Measurements from ENCODE around the gene ELF1.
"Not testable (repeated sequence)": the region's sequence is repeated elsewhere in the genome, so short reads cannot be mapped to it uniquely, and the experiment has no call there.

Gene ELF1

GRCh38 chr13:40928980-40929379 lies 90.1 kb downstream of the ELF1 start:
- Histone ChIP-seq H3K36me3 (ENCODE audit: control insufficient read depth, insufficient read depth, low read length) (no peaks in the 10 kb centered on the region), H3K27me3 (ENCODE audit: control insufficient read depth, insufficient read depth, low read length) (no peaks in the 10 kb centered on the region), H3K4me1 (peaks cover 6% of the 10 kb centered on the region), H3K9ac (no peak overlapping the region), H3K4me3 (ENCODE audit: low read depth, low read length) (no peak overlapping the region), H2AFZ (no peak overlapping the region), H3K27ac (no peak overlapping the region), H3K9me3 (ENCODE audit: control insufficient read depth, low read length) (no peaks in the 10 kb centered on the region), H3K4me2 (ENCODE audit: low read length) (no peak overlapping the region), H3K79me2 (no peaks in the 10 kb centered on the region)
- TF ChIP-seq CTCF (IDR thresholded peaks at IDR 0.05), result no peak

- Histone ChIP-seq H2AFZ (no peak overlapping the region), H3K27ac (no peak overlapping the region), H3K4me3 (ENCODE audit: low read depth, low read length) (no peak overlapping the region), H3K9me3 (ENCODE audit: control insufficient read depth, low read length) (no peaks in the 10 kb centered on the region), H3K27me3 (ENCODE audit: control insufficient read depth, insufficient read depth, low read length) (no peaks in the 10 kb centered on the region), H3K9ac (no peak overlapping the region), H3K4me1 (peaks cover 2% of the 10 kb centered on the region), H3K79me2 (no peaks in the 10 kb centered on the region), H3K36me3 (ENCODE audit: control insufficient read depth, insufficient read depth, low read length) (no peaks in the 10 kb centered on the region), H3K4me2 (ENCODE audit: low read length) (no peak overlapping the region)
- no peak for TF ChIP-seq CTCF (IDR thresholded peaks at IDR 0.05)
These were observed 91.2 kb downstream of the ELF1 start for GRCh38 chr13:40927929-40928328.

- Histone ChIP-seq H3K27me3 (ENCODE audit: control insufficient read depth, insufficient read depth, low read length) (no peaks in the 10 kb centered on the region), H3K4me2 (ENCODE audit: low read length) (no peak overlapping the region), H2AFZ (no peak overlapping the region), H3K9ac (no peak overlapping the region), H3K27ac (no peak overlapping the region), H3K9me3 (ENCODE audit: control insufficient read depth, low read length) (no peaks in the 10 kb centered on the region), H3K79me2 (no peaks in the 10 kb centered on the region), H3K36me3 (ENCODE audit: control insufficient read depth, insufficient read depth, low read length) (no peaks in the 10 kb centered on the region), H3K4me1 (peaks cover 2% of the 10 kb centered on the region), H3K4me3 (ENCODE audit: low read depth, low read length) (no peak overlapping the region)
- no peak for TF ChIP-seq CTCF (IDR thresholded peaks at IDR 0.05)
These were observed 95.2 kb downstream of the ELF1 start for GRCh38 chr13:40923867-40924266.

GRCh38 chr13:40922437-40923040 lies 96.6 kb downstream of the ELF1 start:
- Histone ChIP-seq H2AFZ (peak overlapping the region; percentile 28), H3K27ac (no peak overlapping the region), H3K27me3 (ENCODE audit: control insufficient read depth, insufficient read depth, low read length) (no peaks in the 10 kb centered on the region), H3K4me2 (ENCODE audit: low read length) (no peak overlapping the region), H3K9me3 (ENCODE audit: control insufficient read depth, low read length) (no peaks in the 10 kb centered on the region), H3K4me3 (ENCODE audit: low read depth, low read length) (no peak overlapping the region), H3K36me3 (ENCODE audit: control insufficient read depth, insufficient read depth, low read length) (no peaks in the 10 kb centered on the region), H3K4me1 (peaks cover 2% of the 10 kb centered on the region), H3K9ac (no peak overlapping the region), H3K79me2 (peaks cover 3% of the 10 kb centered on the region)
- no peak for TF ChIP-seq CTCF (IDR thresholded peaks at IDR 0.05)

- peak overlapping the region; percentile 83 for H3K27ac ChIP-seq
- H3K4me2 ChIP-seq (ENCODE audit: low read length), result peak overlapping the region; percentile 85
- peak overlapping the region; percentile 96 for H2AFZ ChIP-seq
- H3K4me1 ChIP-seq, result peaks cover 2% of the 10 kb centered on the region
- H3K36me3 ChIP-seq (ENCODE audit: control insufficient read depth, insufficient read depth, low read length), result no peaks in the 10 kb centered on the region
- H3K9ac ChIP-seq, result no peak overlapping the region
- peaks cover 7% of the 10 kb centered on the region for H3K79me2 ChIP-seq
- no peaks in the 10 kb centered on the region for H3K27me3 ChIP-seq (ENCODE audit: control insufficient read depth, insufficient read depth, low read length)
- no peak for TF ChIP-seq CTCF (IDR thresholded peaks at IDR 0.05)
- peak overlapping the region; percentile 69 for H3K4me3 ChIP-seq (ENCODE audit: low read depth, low read length)
- no peaks in the 10 kb centered on the region for H3K9me3 ChIP-seq (ENCODE audit: control insufficient read depth, low read length)
These were observed 98.3 kb downstream of the ELF1 start for GRCh38 chr13:40920826-40921225.

GRCh38 chr13:40919901-40920300 lies 99.2 kb downstream of the ELF1 start:
- H3K27me3 ChIP-seq (ENCODE audit: control insufficient read depth, insufficient read depth, low read length); H3K36me3 ChIP-seq (ENCODE audit: control insufficient read depth, insufficient read depth, low read length); H2AFZ ChIP-seq; H3K9ac ChIP-seq; H3K4me3 ChIP-seq (ENCODE audit: low read depth, low read length); H3K9me3 ChIP-seq (ENCODE audit: control insufficient read depth, low read length); H3K4me1 ChIP-seq; H3K79me2 ChIP-seq; H3K4me2 ChIP-seq (ENCODE audit: low read length); H3K27ac ChIP-seq: not testable (repeated sequence)

Measured in parathyroid adenoma (tissue), 2 donors.